A549 (cell line): ENCODE results near the gene PCSK7. TPM values are rescaled to one million over a fixed set of nuclear protein-coding genes. Genes with fewer than 3 reads are reported as not detected.

Experiments
- ATAC-seq, 2 experiments: fragments of 200-7000 bp in 1 of 2; fragments of >200 bp in 1 of 2; cut with Nextera tagmentation in 1 of 2; cut with Tn5 transposase in 1 of 2; 3 replicates each; pipeline versions ENCODE4 v1.8.0 to v1.9.1; 2018 to 2020; ENCODE audit warnings: mild to moderate bottlenecking in 1 of 2, moderate library complexity in 1 of 2
- CTCF ChIA-PET: fragments of 300-600 bp; sonication (Branson Sonifier 250); formaldehyde crosslinking; extraction: SDS; loops from one replicate; lab custom pipeline; 2021; ENCODE audit warnings: antibody characterized with exemption, inconsistent platforms; lab: Yijun Ruan, JAX
- POLR2A ChIA-PET: fragments of 350-600 bp; formaldehyde crosslinking; extraction: SDS; loops from one replicate; lab custom pipeline; 2021; ENCODE audit warnings: antibody characterized with exemption, inconsistent platforms; lab: Yijun Ruan, JAX
- DNase-seq, 2 experiments: peaks; one replicate each; pipeline versions ENCODE4 v3.0.0 to v3.0.0-alpha.2; 2011 to 2016; ENCODE audit warnings: low read depth in 1 of 2, low spot score in 1 of 2
- FAIRE-seq: peaks from 2 replicates; lab custom pipeline; 2011; peaks lifted over from hg19 to GRCh38; lab: Jason Lieb, UNC
- H3K27ac ChIP-seq, 2 experiments: fragments of >200 bp; sonication (Bioruptor Twin); formaldehyde crosslinking; 3 replicates each; pipeline ENCODE4 v1.5.1; 2016 to 2017
- H3K4me1 ChIP-seq: fragments of >200 bp; sonication (Bioruptor Twin); formaldehyde crosslinking; 3 replicates; pipeline ENCODE4 v1.6.1; 2016
- H3K4me2 ChIP-seq: fragments of >200 bp; sonication (Bioruptor Twin); formaldehyde crosslinking; 3 replicates; pipeline ENCODE4 v1.6.1; 2016
- H3K4me3 ChIP-seq: fragments of >200 bp; sonication (Bioruptor Twin); formaldehyde crosslinking; 3 replicates; pipeline ENCODE4 v1.5.1; 2016
- H3K9me3 ChIP-seq: fragments of >200 bp; sonication (Bioruptor Twin); formaldehyde crosslinking; 3 replicates; pipeline ENCODE4 v1.6.1; 2016
- CBX8 ChIP-seq: fragments of 200-600 bp; sonication (generic); IDR thresholded peaks from 2 replicates; pipeline ENCODE4 v1.6.1; 2016
- CEBPB ChIP-seq, 2 experiments: fragments of >200 bp in 1 of 2; sonication (Bioruptor Twin) in 1 of 2; formaldehyde crosslinking in 1 of 2; IDR thresholded peaks; 2 replicates each; pipeline ENCODE4 v1.6.1; 2012 to 2016
- CHD2 ChIP-seq: fragments of 150-350 bp; IDR thresholded peaks from 2 replicates; pipeline ENCODE4 v1.6.1; 2014; ENCODE audit warnings: low read length; ENCODE audit not compliant: partially characterized antibody
- EHF ChIP-seq: fragments of 250-450 bp; sonication (Bioruptor Pico); IDR thresholded peaks from 2 replicates; pipeline ENCODE4 v1.5.0; 2020; ENCODE audit warnings: mild to moderate bottlenecking
- ELK1 ChIP-seq: fragments of 150-350 bp; IDR thresholded peaks from 2 replicates; pipeline ENCODE4 v1.6.1; 2014; ENCODE audit warnings: low read depth, mild to moderate bottlenecking, low read length
- ESRRA ChIP-seq: fragments of 150-350 bp; IDR thresholded peaks from 2 replicates; pipeline ENCODE4 v1.6.1; 2014; ENCODE audit warnings: mild to moderate bottlenecking, low read length, borderline replicate concordance
- GATA3 ChIP-seq: IDR thresholded peaks from 2 replicates; pipeline ENCODE4 v1.6.1; 2012; ENCODE audit warnings: borderline replicate concordance
- HDAC2 ChIP-seq: fragments of 200-600 bp; sonication (generic); IDR thresholded peaks from 2 replicates; pipeline ENCODE4 v1.6.1; 2016
- HMGXB4 ChIP-seq: fragments of 250-450 bp; sonication (Bioruptor Pico); IDR thresholded peaks from 2 replicates; pipeline ENCODE4 v1.5.0; 2021; ENCODE audit warnings: mild to moderate bottlenecking, moderate library complexity, borderline replicate concordance
- HOXA7 ChIP-seq: fragments of 250-450 bp; sonication (Bioruptor Pico); IDR thresholded peaks from 2 replicates; pipeline ENCODE4 v1.5.0; 2020; ENCODE audit warnings: mild to moderate bottlenecking, moderate library complexity
- JUN ChIP-seq, 2 experiments: fragments of >200 bp; sonication (Bioruptor Twin); formaldehyde crosslinking; IDR thresholded peaks; 2 replicates in 1 of 2; 3 replicates in 1 of 2; pipeline ENCODE4 v1.6.1; 2016 to 2017
- MAX ChIP-seq: IDR thresholded peaks from 2 replicates; pipeline ENCODE4 v1.6.1; 2012
- NR3C1 ChIP-seq: fragments of >200 bp; sonication (Bioruptor Twin); formaldehyde crosslinking; IDR thresholded peaks from 3 replicates; pipeline ENCODE4 v1.6.1; 2017
- RNF2 ChIP-seq: fragments of 200-600 bp; sonication (generic); IDR thresholded peaks from 2 replicates; pipeline ENCODE4 v1.6.1; 2016; ENCODE audit warnings: low read depth, mild to moderate bottlenecking, antibody characterized with exemption, moderate library complexity, borderline replicate concordance
- ZFP36 ChIP-seq: fragments of 450-650 bp; IDR thresholded peaks from 2 replicates; pipeline ENCODE4 v1.6.1; 2014; ENCODE audit warnings: borderline replicate concordance; ENCODE audit not compliant: partially characterized antibody
- whole genome bisulfite sequencing: methylation state at CpG from one replicate; pipeline ENCODE4 v1.1.6; 2017; ENCODE audit errors: missing lambda C conversion rate; 5-methylcytosine and 5-hydroxymethylcytosine counted together
- polyA plus RNA-seq, 4 experiments: library from polyadenylated mRNA; depleted of rRNA in 3 of 4; stranded (reverse); fragments of >200 nt; fragmentation: RNase III in 1 of 4; extraction: RNeasy Plus Mini Kit Qiagen cat#74134 plus additional on column Dnase treatment in 1 of 4; gene quantifications; 2 replicates in 3 of 4; 3 replicates in 1 of 4; pipeline ENCODE4 v1.2.3, GENCODE V29; 2011 to 2017

The PCSK7 gene
- polyA plus RNA-seq, 2 of the 4 experiments (the other 2 are of a cell fraction) = 9.8 to 17.8 TPM

GRCh38 chr11:117230999-117231841 is 653 bp downstream of the PCSK7 start:
- WGBS = 4% methylated on average over 13 of the region's 14 CpGs
- TF ChIP-seq CEBPB (IDR thresholded peaks at IDR 0.05) (no peak), MAX (0 out of 2 replicates have a peak, but pooled peaks have one; percentile 0)
- peaks cover 12% of the 10 kb centered on the region; the same call in 1 of the 3 replicates for H3K4me1 ChIP-seq
- peak overlapping the region; percentile 89 for H3K4me2 ChIP-seq
- ATAC-seq (peak in 1 of 2 experiments; percentile 23; a peak in 1 of 6 replicates), DNase-seq (no peak), FAIRE-seq (no peak)
- H3K27ac ChIP-seq = peak overlapping the region; percentile 82 to 100
- CTCF ChIA-PET = interaction anchor here (0.7 to 7.4 kb wide), 9 partner anchors 9 to 440 kb away, joined by 3 to 69 read pairs (median 3); partner anchors contain the start of genes APOA5 and SIDT2
- H3K9me3 ChIP-seq = no peaks in the 10 kb centered on the region
- POLR2A ChIA-PET = interaction anchor here (0.9 to 1.5 kb wide), 2 partner anchors 96 to 440 kb away, joined by 3 to 4 read pairs; partner anchors contain the start of genes APOA5 and CEP164
- H3K4me3 ChIP-seq = peak overlapping the region; percentile 60

- no peak for ATAC-seq
- POLR2A ChIA-PET = no interaction called here
- no peak for FAIRE-seq
- no peak overlapping the region; a peak in 1 of 6 replicates for H3K27ac ChIP-seq
- DNase-seq = no peak
- peaks cover 12% of the 10 kb centered on the region; the same call in 1 of the 3 replicates for H3K4me1 ChIP-seq
- H3K9me3 ChIP-seq = no peaks in the 10 kb centered on the region
- no peak for TF ChIP-seq JUN (IDR thresholded peaks at IDR 0.05)
- TF ChIP-seq EHF (CRISPR knock-in tag) = no peak
- no peak for TF ChIP-seq ELK1
- TF ChIP-seq HDAC2 = no peak
- no peak for TF ChIP-seq CEBPB (IDR thresholded peaks at IDR 0.05)
- TF ChIP-seq, all 56 proteins: peak for 0
- 69% methylated on average over 12 of the region's 12 CpGs for WGBS
- Histone ChIP-seq H3K4me2 (peak overlapping the region; percentile 89), H3K4me3 (no peak overlapping the region)
- CTCF ChIA-PET = interaction anchor here (0.9 to 7.4 kb wide), 6 partner anchors 8 to 439 kb away, joined by 3 to 69 read pairs (median 4); partner anchors contain the start of genes APOA5 and SIDT2
Measured at GRCh38 chr11:117230286-117230961, 1.4 kb downstream of the PCSK7 start.

GRCh38 chr11:117229931-117230285 is 2.0 kb downstream of the PCSK7 start:
- FAIRE-seq (no peak), ATAC-seq (no peak), DNase-seq (no peak)
- H3K4me1 ChIP-seq = peaks cover 12% of the 10 kb centered on the region; the same call in 1 of the 3 replicates
- TF ChIP-seq RNF2 (no peak), HMGXB4 (no peak), NR3C1 (no peak)
- POLR2A ChIA-PET = no interaction called here
- WGBS = 89% methylated on average over 5 of the region's 5 CpGs
- CTCF ChIA-PET = interaction anchor here (0.5 to 7.4 kb wide), 6 partner anchors 8 to 463 kb away, joined by 3 to 69 read pairs (median 4); partner anchors contain the start of genes APOA5 and SIDT2
- H3K27ac ChIP-seq = no peak overlapping the region
- H3K4me3 ChIP-seq = no peak overlapping the region
- H3K9me3 ChIP-seq = no peaks in the 10 kb centered on the region
- H3K4me2 ChIP-seq = no peak overlapping the region; the same call in 2 of the 3 replicates

- FAIRE-seq = no peak
- no peak overlapping the region for H3K4me3 ChIP-seq
- DNase-seq = no peak
- H3K4me1 ChIP-seq = peaks cover 12% of the 10 kb centered on the region; the same call in 1 of the 3 replicates
- ATAC-seq = no peak
- 86% methylated on average over 10 of the region's 12 CpGs for WGBS
- POLR2A ChIA-PET = no interaction called here
- no peaks in the 10 kb centered on the region for H3K9me3 ChIP-seq
- H3K27ac ChIP-seq = no peak overlapping the region
- TF ChIP-seq CBX8 (no peak), HOXA7 (CRISPR knock-in tag) (no peak), CHD2 (no peak), ESRRA (no peak), ZFP36 (no peak), GATA3 (no peak), HMGXB4 (no peak)
- CTCF ChIA-PET = interaction anchor here (0.5 to 7.4 kb wide), 5 partner anchors 9 to 497 kb away, joined by 3 to 69 read pairs (median 4); partner anchors contain the start of gene SIDT2
- no peak overlapping the region for H3K4me2 ChIP-seq
Measured at GRCh38 chr11:117229411-117229810, 2.5 kb downstream of the PCSK7 start.
